Measurements from ENCODE around the gene SPATS2L.

- TF ChIP-seq CTCF (IDR thresholded peaks at IDR 0.05), result no peak
- no peak for TF ChIP-seq EZH2 (IDR thresholded peaks at IDR 0.05)
Measured at GRCh38 chr2:200319548-200320337, 13.2 kb downstream of the SPATS2L start.
